GM18526 (cell line): ENCODE results near the gene SGSH.

ENCODE experiments used
- POLR2A ChIP-seq: IDR thresholded peaks from 3 replicates; pipeline ENCODE4 v1.6.1; 2011; ENCODE audit not compliant: insufficient read length; ENCODE audit errors: extremely low read depth

Gene SGSH

DNA sequence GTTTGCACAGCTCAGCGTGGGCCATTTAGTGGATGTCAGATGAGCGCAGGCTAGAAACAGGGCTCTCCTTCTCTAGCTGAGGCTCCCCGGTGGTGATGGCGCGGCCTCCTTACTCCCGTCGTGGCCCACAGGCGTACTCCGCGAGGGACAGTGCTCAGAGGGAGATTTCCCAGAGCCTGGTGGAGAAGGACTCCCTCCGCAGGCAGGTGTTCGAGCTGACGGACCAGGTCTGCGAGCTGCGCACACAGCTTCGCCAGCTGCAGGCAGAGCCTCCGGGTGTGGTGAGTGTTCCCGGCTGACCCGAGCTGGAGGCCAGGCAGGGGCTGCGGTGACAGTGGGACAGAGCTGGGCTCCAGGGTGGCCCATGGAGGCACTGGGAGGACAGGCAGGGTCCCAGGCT is 28.9 kb downstream of the SGSH start:
- TF ChIP-seq POLR2A, result no peak

- TF ChIP-seq POLR2A, result no peak
Observed at GRCh38 chr17:80190716-80191115, 29.4 kb downstream of the SGSH start.

- no peak for TF ChIP-seq POLR2A
Observed at GRCh38 chr17:80189611-80190010, 30.5 kb downstream of the SGSH start.

DNA sequence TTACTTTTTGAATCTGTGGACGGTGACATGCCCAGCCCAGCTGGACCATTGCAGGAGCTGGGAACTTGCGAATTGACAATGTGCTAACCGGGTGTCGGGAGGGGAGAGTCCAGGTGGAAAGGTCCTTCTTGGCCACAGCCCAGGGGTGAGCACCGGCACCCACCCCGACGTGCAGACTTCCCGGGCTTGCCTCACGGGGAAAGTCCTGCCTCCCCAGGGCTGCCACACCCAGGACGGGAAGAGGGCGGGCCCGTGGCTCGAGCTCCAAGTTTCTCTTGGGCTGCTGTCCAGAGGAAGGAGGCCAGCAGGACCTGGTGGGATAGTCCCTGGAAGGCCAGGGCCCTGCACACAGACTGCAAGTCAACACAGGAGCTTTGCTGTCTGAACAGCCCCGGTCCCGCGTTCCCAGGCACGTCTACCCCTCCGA is 32.6 kb downstream of the SGSH start:
- no peak for TF ChIP-seq POLR2A

GRCh38 chr17:80187090-80187489 is 33.0 kb downstream of the SGSH start:
- no peak for TF ChIP-seq POLR2A

GRCh38 chr17:80185968-80186367 is 34.2 kb downstream of the SGSH start:
- TF ChIP-seq POLR2A, result no peak

GRCh38 chr17:80184423-80184714 is 35.8 kb downstream of the SGSH start:
- TF ChIP-seq POLR2A, result no peak

GRCh38 chr17:80183581-80184422 is 36.3 kb downstream of the SGSH start:
- TF ChIP-seq POLR2A, result no peak

GRCh38 chr17:80182845-80183223 is 37.3 kb downstream of the SGSH start:
- TF ChIP-seq POLR2A, result no peak

- no peak for TF ChIP-seq POLR2A
Observed at GRCh38 chr17:80182118-80182844, 37.9 kb downstream of the SGSH start.

DNA sequence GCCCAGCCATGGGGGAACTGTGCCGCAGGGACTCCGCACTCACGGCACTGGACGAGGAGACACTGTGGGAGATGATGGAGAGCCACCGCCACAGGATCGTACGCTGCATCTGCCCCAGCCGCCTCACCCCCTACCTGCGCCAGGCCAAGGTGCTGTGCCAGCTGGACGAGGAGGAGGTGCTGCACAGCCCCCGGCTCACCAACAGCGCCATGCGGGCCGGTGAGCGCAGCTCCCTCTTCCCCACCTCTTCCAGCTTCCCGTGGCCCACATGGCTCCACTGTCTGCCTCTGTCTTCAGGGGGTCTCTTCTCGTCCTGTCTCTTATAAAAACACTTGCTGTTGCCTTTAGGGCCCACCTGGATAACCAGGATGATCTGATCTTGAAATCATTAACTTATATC is 38.7 kb downstream of the SGSH start:
- no peak for TF ChIP-seq POLR2A

DNA sequence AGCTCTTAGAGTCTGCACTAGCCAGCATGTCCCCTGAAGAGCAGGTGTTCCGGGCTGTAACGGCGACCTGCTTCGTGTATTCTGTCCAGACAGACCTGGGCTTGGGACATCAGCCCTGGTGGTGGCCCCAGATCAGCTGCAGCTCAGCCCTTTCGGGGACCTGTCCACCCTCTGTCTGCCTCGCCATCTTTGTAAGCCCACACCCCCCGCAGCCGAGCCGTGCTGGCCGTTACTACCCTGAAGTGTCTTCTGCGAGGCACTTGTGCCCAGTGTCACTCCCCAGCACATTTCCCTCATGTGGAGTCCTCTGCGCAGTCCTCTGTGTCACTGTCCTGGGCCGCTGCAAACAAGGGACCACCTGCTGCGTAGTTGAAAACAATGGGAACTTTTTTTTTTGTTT is 39.9 kb downstream of the SGSH start:
- no peak for TF ChIP-seq POLR2A

DNA sequence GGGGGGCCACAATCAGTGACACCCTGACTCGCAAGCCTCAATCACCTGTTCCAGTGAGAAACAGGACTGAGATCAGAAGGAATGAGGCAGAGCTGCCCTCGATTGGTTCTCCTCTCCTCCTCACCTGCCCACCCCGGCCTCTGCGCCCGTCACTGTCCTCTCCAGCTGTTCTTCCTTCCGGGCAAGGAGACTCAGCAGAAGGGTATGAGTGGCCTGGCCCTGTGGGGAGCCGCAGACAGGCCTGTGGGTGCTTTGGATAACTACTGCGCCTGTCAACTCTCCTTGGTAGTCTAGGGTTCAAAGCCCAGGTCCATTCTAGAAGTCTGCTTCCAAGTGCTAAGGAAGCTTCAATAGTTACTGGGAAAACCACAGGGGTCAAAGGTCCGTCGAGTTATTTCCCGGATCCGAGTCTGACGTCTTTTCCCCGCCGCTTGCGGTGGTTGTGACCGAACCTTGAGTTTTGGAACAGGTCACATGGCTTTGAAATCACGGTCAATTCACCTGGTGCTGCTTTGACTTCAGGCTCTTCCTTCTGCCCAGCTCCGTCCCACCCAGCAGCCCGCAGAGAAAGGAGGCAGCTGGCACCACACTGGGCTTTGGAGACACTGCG is 42.0 kb downstream of the SGSH start:
- no peak for TF ChIP-seq POLR2A

DNA sequence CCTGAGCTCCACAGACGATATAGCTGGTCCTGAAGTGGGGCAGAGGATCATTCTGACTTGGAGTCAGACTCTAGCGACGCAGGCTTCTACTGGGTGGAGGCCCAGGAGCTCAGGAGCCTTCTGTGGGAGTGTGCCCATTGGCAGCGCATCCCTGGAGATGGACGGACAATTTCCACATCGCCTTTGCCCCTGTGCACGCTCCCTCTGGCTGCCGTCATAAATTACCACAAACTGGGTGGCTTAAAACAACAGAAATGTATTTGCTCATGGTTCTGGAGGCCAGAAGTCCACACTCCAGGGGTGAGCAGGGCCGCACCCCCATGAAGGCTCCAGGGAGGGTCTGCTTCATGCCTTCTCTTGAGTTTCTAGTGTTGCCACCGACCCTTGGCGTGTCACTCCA is 43.4 kb downstream of the SGSH start:
- TF ChIP-seq POLR2A, result no peak

DNA sequence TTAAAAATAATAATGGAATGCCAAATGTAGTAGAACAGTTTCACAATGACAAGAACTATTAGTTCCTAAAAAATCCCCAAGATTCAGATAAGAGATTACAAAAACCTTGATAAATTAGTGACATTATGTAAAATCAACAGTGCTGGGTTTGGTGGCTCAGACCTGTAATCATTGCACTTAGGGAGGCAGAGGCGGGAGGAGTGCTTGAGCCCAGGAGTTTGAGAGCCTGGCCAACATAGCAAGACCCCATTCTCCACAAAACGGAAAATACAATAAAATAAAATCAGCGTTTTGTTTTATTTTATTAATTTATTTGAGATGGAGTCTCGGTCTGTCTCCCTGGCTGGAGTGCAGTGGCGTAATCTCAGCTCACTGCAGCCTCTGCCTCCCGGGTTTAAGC is 46.2 kb downstream of the SGSH start:
- no peak for TF ChIP-seq POLR2A

DNA sequence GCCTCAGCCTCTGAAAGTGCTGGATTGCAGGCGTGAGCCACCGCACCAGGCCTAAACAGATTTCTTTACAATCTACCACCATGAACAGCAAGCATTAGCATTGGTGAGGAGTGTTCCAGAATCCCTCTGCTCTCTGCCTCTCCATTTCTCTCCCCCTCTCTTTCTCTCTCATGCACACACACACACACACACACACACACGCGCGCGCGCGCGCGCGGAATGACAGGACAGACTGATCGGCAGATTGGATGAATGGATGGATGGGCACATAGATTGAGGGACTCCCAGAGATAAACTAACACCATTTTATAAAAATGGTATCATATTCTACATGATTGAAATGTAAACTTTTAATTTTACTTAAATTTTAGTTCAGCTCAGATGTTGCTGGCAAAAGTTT is 47.0 kb downstream of the SGSH start:
- no peak for TF ChIP-seq POLR2A
